Fibroblast of peridontal ligament (primary cell): ENCODE results near the gene ZNF761.
A peak's percentile ranks its signal among the peaks of the same experiment; 100 is the strongest.
"Not testable (repeated sequence)": the region's sequence is repeated elsewhere in the genome, so short reads cannot be mapped to it uniquely, and the experiment has no call there.

ENCODE experiments used
- DNase-seq: peaks from one replicate; pipeline ENCODE4 v3.0.0-alpha.2; 2010; ENCODE audit errors: extremely low read depth

Gene ZNF761

DNA sequence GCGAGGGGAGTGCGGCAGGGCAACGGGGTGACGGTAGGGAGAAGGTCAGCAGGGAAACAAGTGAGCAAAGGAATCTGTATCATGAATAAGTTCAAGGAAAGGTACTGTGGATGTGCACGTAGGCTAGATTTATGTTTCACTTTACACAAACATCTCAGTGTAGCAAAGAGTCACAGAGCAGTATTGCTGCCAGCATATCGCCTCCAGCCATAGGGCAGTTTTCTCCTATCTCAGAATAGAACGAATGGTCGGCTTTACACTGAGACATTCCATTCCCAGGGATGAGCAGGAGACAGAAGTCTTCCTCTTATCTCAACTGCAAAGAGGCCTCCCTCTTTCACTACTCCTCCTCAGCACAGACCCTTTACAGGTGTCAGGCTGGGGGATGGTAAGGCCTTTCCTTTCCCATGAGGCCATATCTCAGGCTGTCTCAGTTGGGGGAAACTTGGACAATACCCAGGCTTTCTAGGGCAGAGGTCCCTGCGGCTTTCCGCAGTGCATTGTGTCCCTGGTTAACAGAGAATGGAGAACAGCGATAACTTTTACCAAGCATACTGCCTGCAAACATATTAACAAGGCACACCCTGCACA lies 28.4 kb downstream of the ZNF761 start:
- DNase-seq, result not testable (repeated sequence)

DNA sequence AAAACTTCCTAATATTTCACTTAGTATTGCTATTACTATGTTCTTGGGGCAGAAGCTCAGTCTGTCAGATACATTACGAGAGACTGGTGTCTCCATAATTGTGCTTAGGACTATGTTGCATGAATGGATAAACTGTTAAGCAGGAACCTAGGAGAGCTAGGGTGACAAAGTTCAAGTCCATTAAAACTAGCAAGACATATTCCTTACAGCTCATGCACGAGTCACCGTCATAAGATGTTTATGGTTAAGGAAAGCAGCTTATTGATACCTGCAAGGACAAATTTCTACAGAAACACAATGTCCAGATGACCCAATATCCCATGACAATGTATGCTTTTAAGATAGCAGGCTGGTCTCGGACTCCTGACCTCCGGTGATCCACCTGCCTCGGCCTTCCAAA lies 30.1 kb downstream of the ZNF761 start:
- DNase-seq, result no peak

GRCh38 chr19:53462861-53463260 lies 31.1 kb downstream of the ZNF761 start:
- no peak for DNase-seq

DNA sequence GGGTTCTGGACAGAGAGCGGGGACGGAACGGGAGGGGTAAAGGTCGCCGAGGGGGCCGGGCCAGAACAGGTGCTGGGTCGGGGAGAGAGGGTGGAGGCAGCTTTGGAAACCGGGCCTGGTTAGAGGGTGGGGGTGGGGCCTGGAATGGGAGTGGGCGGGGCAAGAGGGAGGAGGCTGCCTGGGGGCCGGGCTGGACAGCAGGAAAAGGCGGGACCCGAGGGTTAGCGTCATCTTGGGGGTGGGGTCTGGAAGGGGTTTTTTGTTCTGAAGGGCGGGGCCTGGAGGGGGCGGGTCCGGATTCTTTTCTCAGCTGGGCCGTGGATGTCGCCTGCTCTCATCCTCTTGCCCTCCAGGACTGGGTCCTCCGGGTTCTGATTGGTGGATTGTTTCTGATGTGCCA lies 31.5 kb downstream of the ZNF761 start:
- DNase-seq, result peak; percentile 11

DNA sequence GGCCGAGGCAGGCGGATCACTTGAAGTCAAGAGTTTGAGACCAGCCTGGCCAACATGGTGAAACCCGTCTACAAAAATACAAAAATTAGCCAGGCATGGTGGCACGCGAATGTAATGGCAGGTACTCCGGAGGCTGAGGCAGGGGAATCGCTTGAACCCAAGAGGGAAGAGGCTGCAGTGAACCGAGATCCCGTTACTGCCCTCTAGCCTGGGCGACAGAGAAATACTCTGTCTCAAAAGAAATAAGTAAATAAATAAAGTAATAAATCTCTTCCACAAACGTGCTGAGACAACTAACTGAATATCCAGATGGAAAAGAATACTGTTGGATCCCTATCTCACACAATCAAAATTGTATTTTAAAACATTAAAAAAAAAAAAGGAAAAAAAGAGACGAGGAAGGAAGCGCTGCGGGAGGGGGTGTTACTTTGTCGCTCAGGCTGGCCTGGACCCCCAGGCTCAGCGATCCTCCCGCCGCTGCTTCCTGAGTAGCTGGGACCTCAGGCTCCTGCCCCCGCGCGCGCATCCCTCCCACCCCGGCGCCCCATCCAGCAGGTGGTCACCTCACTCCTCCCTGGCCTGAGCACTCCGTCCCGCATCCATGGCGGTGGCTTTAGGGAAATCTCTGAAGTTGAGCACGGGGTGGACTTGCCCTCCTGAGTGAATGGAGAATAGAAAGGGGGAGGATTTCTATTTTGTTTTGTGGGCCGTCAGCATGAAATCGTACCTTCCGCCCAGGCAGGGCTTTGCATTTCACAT lies 35.1 kb downstream of the ZNF761 start:
- no peak for DNase-seq

DNA sequence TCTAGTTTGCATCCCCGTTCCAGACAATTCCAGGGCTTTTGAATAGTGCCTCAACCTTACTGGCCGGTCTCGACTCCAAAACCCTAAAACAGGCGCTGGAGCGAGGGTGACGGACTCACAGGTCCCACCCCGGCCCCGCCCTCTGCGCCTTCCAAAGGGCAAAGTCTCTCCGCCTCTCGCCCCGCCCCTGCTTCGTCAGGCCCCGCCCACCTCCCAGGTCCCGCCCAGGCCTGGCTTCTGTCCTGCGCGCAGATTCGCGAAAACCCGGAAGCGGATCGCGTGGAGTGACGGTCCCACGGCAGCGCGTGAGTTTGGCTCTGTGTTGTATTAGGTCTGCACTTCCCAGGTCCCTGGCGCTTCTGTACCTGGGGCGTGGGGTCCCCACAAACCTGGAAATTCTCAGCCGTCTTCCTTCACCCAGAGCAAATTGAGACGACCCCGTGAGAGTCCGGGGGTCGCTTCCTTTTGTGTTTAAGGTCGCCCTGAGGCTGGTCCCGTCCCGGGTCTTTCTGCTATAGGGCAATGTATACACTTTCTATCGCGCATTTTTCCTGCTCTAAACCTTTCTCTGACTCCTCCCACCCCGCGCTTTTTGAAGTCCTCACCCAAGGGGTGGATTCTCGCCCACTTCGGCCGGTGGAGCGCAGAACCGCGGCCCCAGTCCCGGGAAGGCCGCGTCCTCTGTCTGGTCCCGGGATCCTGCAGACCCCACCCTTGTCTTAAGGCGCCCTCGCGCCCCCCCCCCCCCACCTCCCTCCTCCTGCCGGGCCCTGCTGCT lies 35.9 kb downstream of the ZNF761 start, which contains the start of gene ZNF813:
ZNF813 (plus strand) TSS at position 249 of the 778 bp plus-strand sequence. CDS start 16,090 bp downstream, outside the sequence.
- peak; percentile 82 for DNase-seq

DNA sequence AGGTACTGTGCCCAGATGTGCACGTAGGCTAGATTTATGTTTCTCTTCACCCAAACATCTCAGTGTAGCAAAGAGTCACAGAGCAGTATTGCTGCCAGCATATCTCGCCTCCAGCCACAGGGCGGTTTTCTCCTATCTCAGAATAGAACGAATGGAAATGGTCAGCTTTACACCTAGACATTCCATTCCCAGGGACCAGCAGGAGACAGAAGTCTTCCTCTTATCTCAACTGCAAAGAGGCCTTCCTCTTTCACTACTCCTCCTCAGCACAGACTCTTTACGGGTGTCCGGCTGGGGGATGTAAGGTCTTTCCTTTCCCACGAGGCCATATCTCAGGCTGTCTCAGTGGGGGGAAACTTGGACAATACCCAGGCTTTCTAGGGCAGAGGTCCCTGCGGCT lies 36.8 kb downstream of the ZNF761 start:
- DNase-seq, result not testable (repeated sequence)

DNA sequence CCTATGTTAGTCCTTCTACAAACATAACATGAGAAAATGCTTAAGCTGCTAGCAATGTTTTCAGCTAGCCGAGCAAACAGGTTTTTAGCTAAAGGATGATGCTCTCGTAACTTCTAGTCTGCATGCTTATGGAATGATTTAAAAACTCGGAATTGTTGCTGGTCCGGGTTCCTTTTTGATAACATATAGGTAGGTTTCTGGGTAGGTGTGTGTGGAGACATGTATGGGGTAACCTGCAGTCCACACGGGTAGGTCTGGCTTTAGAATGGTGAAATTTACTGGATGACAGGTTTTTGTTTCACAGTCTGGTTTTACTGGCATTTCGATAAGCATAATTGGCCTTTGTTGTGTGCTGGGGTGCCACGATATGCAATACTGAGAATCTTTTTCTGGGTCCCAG lies 40.1 kb downstream of the ZNF761 start:
- no peak for DNase-seq

GRCh38 chr19:53474832-53475231 lies 43.0 kb downstream of the ZNF761 start:
- not testable (repeated sequence) for DNase-seq

- not testable (repeated sequence) for DNase-seq
These were observed 43.7 kb downstream of the ZNF761 start for GRCh38 chr19:53475470-53475869.

- DNase-seq, result not testable (repeated sequence)
These were observed 52.0 kb downstream of the ZNF761 start for GRCh38 chr19:53483751-53484150.

DNA sequence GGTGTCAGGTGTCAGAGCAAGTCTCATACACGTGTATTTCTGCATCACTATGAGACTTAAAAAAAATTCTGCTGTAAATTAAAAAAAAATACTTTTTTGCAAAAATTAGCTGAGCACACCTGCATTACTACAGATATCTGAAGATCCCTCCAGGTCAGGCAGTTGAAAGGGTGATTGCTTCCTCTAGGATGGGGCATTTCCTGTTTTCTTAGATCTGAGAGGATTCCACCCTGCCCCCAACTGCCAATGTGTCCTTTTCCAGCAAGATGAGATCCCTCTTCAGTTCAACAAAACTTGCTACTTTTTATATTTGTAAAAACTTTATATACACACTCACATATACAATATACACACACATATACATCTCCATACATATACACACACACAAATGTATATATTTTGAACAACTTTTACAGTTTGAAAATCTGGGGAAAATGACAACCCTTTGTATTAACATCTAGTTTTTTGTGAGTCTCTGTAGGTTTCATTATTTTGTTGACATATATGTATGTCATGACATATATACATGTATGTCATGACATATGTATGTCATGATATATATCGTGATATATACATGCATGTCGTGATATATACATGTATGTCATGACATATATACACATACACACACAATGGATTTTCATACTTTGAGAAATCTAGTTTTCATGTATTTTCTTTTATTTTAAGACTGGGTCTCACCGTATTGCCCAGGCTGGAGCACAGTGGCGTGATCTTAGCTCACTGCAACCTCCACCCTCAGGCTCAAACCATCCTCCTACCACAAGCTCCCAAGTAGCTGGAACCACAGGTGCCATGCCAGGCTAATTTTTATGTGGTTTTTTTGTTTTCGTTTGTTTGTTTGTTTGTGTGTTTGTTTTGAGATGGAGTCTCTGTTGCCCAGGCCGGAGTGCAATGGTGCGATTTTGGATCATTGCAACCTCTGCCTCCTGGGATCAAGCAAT lies 53.5 kb downstream of the ZNF761 start:
- DNase-seq, result no peak

- DNase-seq, result no peak
These were observed 60.4 kb downstream of the ZNF761 start for GRCh38 chr19:53492153-53492552.

DNA sequence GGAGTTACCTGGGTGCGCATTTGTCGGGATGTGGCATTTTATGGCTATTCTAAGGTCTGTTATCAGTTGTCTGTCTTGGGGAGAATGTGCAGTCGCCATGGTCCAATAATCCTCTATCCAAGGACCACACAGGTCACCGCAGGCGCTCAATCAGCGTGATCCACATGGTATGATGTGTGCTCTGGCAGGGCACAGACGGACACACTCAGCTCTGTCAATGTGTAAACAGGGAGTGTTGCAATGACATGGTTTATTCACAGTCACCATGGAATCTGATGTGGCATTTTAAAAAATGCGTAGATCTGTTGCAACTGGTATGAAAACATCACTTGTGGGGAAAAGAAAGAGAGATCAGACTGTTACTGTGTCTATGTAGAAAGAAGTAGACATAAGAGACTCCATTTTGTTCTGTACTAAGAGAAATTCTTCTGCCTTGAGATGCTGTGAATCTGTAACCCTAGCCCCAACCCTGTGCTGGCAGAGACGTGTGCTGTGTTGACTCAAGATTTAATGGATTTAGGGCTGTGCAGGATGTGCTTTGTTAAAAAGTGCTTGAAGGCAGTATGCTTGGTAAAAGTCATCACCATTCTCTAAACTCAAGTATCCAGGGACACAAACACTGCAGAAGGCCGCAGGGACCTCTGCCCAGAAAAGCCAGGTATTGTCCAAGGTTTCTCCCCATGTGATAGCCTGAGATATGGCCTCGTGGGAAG lies 65.7 kb downstream of the ZNF761 start:
- DNase-seq, result not testable (repeated sequence)

DNA sequence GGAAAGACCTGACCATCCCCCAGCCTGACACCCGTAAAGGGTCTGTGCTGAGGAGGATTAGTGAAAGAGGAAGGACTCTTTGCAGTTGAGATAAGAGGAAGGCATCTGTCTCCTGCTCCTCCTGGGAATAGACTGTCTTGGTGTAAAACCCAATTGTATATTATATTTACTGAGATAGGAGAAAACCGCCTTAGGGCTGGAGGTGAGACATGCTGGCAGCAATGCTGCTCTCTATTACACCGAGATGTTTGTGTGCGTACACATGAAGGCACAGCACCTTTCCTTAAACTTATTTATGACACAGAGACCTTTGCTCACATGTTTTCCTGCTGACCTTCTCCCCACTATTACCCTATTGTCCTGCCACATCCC lies 66.2 kb downstream of the ZNF761 start:
- DNase-seq, result not testable (repeated sequence)

DNA sequence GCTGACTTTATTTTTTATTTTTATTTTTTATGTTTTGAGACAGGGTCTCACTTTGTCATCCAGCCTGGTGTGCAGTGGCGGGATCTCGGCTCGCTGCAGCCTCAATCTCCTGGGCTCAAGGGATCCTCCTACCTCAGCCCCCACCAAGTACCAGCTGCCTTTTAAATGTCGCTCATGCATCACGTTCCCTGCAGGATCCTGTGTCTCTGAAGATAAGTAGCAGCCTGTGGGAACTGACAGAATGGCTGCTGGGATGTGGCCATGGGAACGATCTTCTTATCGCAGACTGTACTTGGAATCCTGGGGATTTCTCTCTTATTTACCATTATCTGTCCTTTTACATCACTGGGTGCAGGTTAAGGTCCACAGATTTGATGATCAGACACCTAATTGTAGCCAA lies 71.4 kb downstream of the ZNF761 start:
- DNase-seq, result not testable (repeated sequence)

- not testable (repeated sequence) for DNase-seq
These were observed 72.0 kb downstream of the ZNF761 start for GRCh38 chr19:53503671-53504364.

DNA sequence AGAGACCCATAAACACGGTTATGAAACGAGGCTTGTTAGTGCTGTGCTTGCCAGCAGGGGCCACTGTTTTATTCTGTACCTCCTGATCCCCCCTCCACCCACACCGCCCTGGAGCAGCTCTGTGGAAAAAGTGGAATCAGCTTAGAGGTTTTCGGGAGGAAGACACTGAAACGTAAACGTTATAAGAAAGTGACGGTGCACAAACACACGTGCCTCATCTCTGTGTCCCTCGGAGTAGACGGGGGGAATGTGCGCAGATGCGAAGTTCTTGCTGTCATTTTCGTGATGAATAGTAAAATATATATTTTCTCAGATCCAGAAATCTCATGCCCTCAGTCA lies 72.5 kb downstream of the ZNF761 start:
- not testable (repeated sequence) for DNase-seq

GRCh38 chr19:53504885-53505284 lies 73.1 kb downstream of the ZNF761 start:
- no peak for DNase-seq

GRCh38 chr19:53506728-53507127 lies 74.9 kb downstream of the ZNF761 start:
- DNase-seq, result no peak
